SK-N-SH treated with all-trans-retinoic acid at 6 μM for 48 hours (cell line): ENCODE results near the gene DNAAF3.

Experiments
- ATAC-seq: fragments of 200-7000 bp; cut with Tn5 transposase; 3 replicates; pipeline ENCODE4 v1.9.1; 2020; ENCODE audit warnings: mild to moderate bottlenecking, moderate library complexity
- ARNTL ChIP-seq: fragments of 450-650 bp; formaldehyde crosslinking; IDR thresholded peaks from 2 replicates; pipeline ENCODE4 v1.5.0; 2020; ENCODE audit warnings: low read depth, mild to moderate bottlenecking, moderate library complexity, borderline replicate concordance
- BACH2 ChIP-seq: fragments of 250-450 bp; sonication (Bioruptor Pico); IDR thresholded peaks from 2 replicates; pipeline ENCODE4 v1.9.0; 2021; ENCODE audit warnings: mild to moderate bottlenecking, borderline replicate concordance
- CSDC2 ChIP-seq: fragments of 250-450 bp; sonication (Bioruptor Pico); IDR thresholded peaks from 2 replicates; pipeline ENCODE4 v1.5.0; 2020; ENCODE audit warnings: mild to moderate bottlenecking, moderate library complexity
- ESRRG ChIP-seq: fragments of 250-450 bp; sonication (Bioruptor Pico); IDR thresholded peaks from 2 replicates; pipeline ENCODE4 v1.6.1; 2021; ENCODE audit warnings: mild to moderate bottlenecking
- GLIS3 ChIP-seq: fragments of 250-450 bp; sonication (Bioruptor Pico); IDR thresholded peaks from 2 replicates; pipeline ENCODE4 v1.5.0; 2020; ENCODE audit warnings: mild to moderate bottlenecking, moderate library complexity
- ISL1 ChIP-seq: fragments of 250-450 bp; sonication (Bioruptor Pico); IDR thresholded peaks from 2 replicates; pipeline ENCODE4 v2.1.2; 2022; ENCODE audit warnings: mild to moderate bottlenecking, moderate library complexity
- OSR1 ChIP-seq: fragments of 250-450 bp; sonication (Bioruptor Pico); IDR thresholded peaks from 2 replicates; pipeline ENCODE4 v1.8.0; 2022; ENCODE audit warnings: moderate library complexity, mild to moderate bottlenecking, inconsistent platforms
- PPARA ChIP-seq: fragments of 250-450 bp; sonication (Bioruptor Pico); IDR thresholded peaks from 2 replicates; pipeline ENCODE4 v1.5.0; 2020; ENCODE audit warnings: mild to moderate bottlenecking, borderline replicate concordance
- RARB ChIP-seq: fragments of 250-450 bp; sonication (Bioruptor Pico); IDR thresholded peaks from 2 replicates; pipeline ENCODE4 v1.8.0; 2021; ENCODE audit warnings: mild to moderate bottlenecking, moderate library complexity
- SNAI2 ChIP-seq: fragments of 250-450 bp; sonication (Bioruptor Pico); IDR thresholded peaks from 2 replicates; pipeline ENCODE4 v1.5.0; 2020; ENCODE audit warnings: mild to moderate bottlenecking, moderate library complexity
- TOX ChIP-seq: fragments of 250-450 bp; sonication (Bioruptor Pico); IDR thresholded peaks from 2 replicates; pipeline ENCODE4 v1.8.0; 2021; ENCODE audit warnings: mild to moderate bottlenecking, moderate library complexity, borderline replicate concordance
- ZC3H10 ChIP-seq: fragments of 250-450 bp; sonication (Bioruptor Pico); IDR thresholded peaks from 2 replicates; pipeline ENCODE4 v1.5.1; 2021; ENCODE audit warnings: mild to moderate bottlenecking, moderate library complexity
- ZFP3 ChIP-seq: fragments of 250-450 bp; sonication (Bioruptor Pico); IDR thresholded peaks from 2 replicates; pipeline ENCODE4 v1.5.0; 2020; ENCODE audit warnings: mild to moderate bottlenecking, moderate library complexity
- ZFP30 ChIP-seq: fragments of 450-650 bp; formaldehyde crosslinking; IDR thresholded peaks from 2 replicates; pipeline ENCODE4 v1.5.0; 2022; ENCODE audit warnings: mild to moderate bottlenecking, moderate library complexity
- ZNF565 ChIP-seq: fragments of 450-650 bp; formaldehyde crosslinking; conservative IDR thresholded peaks from 2 replicates; pipeline ENCODE4 v1.5.0; 2020; ENCODE audit warnings: low read depth, mild to moderate bottlenecking, moderate library complexity
- ZNF70 ChIP-seq: fragments of 450-650 bp; formaldehyde crosslinking; IDR thresholded peaks from 2 replicates; pipeline ENCODE4 v1.5.0; 2020; ENCODE audit warnings: mild to moderate bottlenecking, moderate library complexity
- ZNF8 ChIP-seq: fragments of 450-650 bp; formaldehyde crosslinking; IDR thresholded peaks from 2 replicates; pipeline ENCODE4 v1.5.0; 2020; ENCODE audit warnings: mild to moderate bottlenecking, moderate library complexity
- TF ChIP-seq, protein P1 (sequence below): fragments of 250-450 bp; sonication (Bioruptor Pico); IDR thresholded peaks from 2 replicates; pipeline ENCODE4 v1.5.1; 2021; ENCODE audit warnings: mild to moderate bottlenecking, moderate library complexity
- TF ChIP-seq, protein P2 (sequence below): fragments of 250-450 bp; sonication (Bioruptor Pico); IDR thresholded peaks from 2 replicates; pipeline ENCODE4 v1.8.0; 2021; ENCODE audit warnings: low read depth, mild to moderate bottlenecking, moderate library complexity, borderline replicate concordance
- TF ChIP-seq, protein P3 (sequence below): fragments of 250-450 bp; sonication (Bioruptor Pico); IDR thresholded peaks from 2 replicates; pipeline ENCODE4 v1.5.0; 2020; ENCODE audit warnings: mild to moderate bottlenecking, moderate library complexity
- TF ChIP-seq, protein P4 (sequence below): fragments of 250-450 bp; sonication (Bioruptor Pico); IDR thresholded peaks from 2 replicates; pipeline ENCODE4 v1.8.0; 2020; ENCODE audit warnings: mild to moderate bottlenecking, moderate library complexity, borderline replicate concordance
- TF ChIP-seq, protein P5 (sequence below): fragments of 250-450 bp; sonication (Bioruptor Pico); IDR thresholded peaks from 2 replicates; pipeline ENCODE4 v1.5.1; 2020; ENCODE audit warnings: low read depth, mild to moderate bottlenecking, moderate library complexity

DNAAF3 gene

DNA sequence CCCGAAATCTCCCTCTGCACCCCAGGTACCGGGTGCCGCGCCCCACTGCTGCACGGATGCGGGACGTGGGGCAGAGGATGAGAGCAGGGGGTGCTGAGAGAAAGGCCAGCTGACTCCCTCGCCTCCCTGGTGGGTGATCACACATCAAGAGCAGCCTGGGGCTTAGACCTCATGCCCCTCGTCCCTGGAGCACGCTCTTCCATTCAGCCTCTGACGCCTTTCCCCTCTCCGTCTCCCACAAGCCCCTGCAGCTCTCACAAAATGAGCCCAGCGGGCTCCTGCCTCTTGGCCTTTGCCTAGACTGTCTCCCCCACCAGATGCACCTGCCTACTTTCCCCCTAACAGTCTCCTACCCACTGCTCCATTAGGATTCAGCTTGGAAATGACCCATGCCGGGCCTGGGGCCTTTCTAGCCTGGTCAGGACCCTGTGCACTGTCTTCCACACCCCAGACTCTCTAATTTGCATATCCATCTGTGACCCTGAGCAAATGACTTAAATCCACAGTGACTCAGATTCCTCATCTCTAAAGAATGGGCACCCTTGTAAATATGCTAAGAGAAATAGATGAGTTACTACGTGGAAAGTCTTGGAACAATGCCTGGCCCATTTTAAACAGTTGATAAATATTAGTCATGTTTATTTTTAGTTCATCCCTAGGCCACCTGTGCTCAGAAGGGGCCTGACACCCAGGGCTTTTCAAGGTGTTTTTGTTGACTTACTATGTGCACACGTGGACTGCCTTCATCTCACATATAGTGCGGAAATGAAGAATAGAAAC lies 43.5 kb upstream of the DNAAF3 start:
- ATAC-seq, result peak; percentile 69
- TF ChIP-seq TOX, result no peak
- TF ChIP-seq, protein P1, sequence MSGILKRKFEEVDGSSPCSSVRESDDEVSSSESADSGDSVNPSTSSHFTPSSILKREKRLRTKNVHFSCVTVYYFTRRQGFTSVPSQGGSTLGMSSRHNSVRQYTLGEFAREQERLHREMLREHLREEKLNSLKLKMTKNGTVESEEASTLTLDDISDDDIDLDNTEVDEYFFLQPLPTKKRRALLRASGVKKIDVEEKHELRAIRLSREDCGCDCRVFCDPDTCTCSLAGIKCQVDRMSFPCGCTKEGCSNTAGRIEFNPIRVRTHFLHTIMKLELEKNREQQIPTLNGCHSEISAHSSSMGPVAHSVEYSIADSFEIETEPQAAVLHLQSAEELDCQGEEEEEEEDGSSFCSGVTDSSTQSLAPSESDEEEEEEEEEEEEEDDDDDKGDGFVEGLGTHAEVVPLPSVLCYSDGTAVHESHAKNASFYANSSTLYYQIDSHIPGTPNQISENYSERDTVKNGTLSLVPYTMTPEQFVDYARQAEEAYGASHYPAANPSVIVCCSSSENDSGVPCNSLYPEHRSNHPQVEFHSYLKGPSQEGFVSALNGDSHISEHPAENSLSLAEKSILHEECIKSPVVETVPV (CRISPR knock-in tag), result no peak
- TF ChIP-seq ZNF565 (CRISPR knock-in tag), result no peak
- TF ChIP-seq ISL1, result peak; percentile 30; the same call in 1 of the 2 replicates

DNA sequence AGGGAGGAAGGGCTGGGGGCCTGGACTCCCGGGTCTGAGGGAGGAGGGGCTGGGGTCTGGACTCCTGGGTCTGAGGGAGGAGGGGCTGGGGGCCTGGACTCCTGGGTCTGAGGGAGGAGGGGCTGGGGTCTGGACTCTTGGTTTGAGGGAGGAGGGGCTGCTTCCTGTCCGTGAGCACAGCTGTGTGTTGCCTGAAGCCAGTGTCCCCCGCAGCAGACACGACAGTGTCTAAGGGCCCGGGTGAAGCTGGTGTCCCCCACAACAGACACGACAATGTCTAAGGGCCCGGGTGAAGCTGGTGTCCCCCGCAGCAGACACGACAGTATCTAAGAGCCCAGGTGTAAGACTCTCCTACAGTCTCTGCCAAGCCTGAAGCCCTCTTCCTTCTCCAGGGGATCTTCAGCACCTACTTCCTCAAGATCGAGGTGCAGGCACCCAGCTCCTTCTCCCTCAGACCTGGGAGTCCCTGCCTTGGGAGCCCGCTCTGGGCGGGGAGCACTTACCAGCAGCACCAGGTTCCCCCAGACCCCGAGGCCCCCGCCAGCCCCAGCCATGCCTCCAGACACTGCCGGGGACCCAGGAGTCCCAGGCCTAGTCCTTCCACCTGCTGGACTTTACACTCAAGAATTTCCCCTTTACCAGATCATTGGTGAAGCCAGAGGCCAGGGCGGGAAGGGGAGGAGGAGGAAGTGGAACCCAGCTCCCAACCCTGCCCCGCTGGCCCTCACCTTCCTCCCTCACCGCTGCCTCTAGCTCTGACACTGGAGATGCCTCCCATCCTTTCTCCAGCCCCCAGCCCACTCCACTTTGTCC lies 42.7 kb upstream of the DNAAF3 start, which contains the start of gene PTPRH:
PTPRH (minus strand) TSS at position 622 of the 813 bp plus-strand sequence; CDS start at position 554, 68 bp downstream.
- TF ChIP-seq GLIS3 (CRISPR knock-in tag) (no peak), ARNTL (CRISPR knock-in tag) (no peak), SNAI2 (no peak), PPARA (no peak), ZFP3 (CRISPR knock-in tag) (no peak), ZC3H10 (CRISPR knock-in tag) (no peak), ZFP30 (CRISPR knock-in tag) (no peak), ZNF8 (CRISPR knock-in tag) (no peak), OSR1 (CRISPR knock-in tag) (no peak), TOX (no peak), BACH2 (CRISPR knock-in tag) (no peak), CSDC2 (CRISPR knock-in tag) (no peak), ISL1 (no peak), ZNF70 (no peak), ESRRG (CRISPR knock-in tag) (no peak), RARB (CRISPR knock-in tag) (no peak)
- TF ChIP-seq, protein P2, sequence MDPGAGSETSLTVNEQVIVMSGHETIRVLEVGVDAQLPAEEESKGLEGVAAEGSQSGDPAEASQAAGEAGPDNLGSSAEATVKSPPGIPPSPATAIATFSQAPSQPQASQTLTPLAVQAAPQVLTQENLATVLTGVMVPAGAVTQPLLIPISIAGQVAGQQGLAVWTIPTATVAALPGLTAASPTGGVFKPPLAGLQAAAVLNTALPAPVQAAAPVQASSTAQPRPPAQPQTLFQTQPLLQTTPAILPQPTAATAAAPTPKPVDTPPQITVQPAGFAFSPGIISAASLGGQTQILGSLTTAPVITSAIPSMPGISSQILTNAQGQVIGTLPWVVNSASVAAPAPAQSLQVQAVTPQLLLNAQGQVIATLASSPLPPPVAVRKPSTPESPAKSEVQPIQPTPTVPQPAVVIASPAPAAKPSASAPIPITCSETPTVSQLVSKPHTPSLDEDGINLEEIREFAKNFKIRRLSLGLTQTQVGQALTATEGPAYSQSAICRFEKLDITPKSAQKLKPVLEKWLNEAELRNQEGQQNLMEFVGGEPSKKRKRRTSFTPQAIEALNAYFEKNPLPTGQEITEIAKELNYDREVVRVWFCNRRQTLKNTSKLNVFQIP, result no peak
- TF ChIP-seq, protein P3, sequence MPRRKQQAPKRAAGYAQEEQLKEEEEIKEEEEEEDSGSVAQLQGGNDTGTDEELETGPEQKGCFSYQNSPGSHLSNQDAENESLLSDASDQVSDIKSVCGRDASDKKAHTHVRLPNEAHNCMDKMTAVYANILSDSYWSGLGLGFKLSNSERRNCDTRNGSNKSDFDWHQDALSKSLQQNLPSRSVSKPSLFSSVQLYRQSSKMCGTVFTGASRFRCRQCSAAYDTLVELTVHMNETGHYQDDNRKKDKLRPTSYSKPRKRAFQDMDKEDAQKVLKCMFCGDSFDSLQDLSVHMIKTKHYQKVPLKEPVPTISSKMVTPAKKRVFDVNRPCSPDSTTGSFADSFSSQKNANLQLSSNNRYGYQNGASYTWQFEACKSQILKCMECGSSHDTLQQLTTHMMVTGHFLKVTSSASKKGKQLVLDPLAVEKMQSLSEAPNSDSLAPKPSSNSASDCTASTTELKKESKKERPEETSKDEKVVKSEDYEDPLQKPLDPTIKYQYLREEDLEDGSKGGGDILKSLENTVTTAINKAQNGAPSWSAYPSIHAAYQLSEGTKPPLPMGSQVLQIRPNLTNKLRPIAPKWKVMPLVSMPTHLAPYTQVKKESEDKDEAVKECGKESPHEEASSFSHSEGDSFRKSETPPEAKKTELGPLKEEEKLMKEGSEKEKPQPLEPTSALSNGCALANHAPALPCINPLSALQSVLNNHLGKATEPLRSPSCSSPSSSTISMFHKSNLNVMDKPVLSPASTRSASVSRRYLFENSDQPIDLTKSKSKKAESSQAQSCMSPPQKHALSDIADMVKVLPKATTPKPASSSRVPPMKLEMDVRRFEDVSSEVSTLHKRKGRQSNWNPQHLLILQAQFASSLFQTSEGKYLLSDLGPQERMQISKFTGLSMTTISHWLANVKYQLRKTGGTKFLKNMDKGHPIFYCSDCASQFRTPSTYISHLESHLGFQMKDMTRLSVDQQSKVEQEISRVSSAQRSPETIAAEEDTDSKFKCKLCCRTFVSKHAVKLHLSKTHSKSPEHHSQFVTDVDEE (CRISPR knock-in tag), result no peak
- TF ChIP-seq, protein P4, sequence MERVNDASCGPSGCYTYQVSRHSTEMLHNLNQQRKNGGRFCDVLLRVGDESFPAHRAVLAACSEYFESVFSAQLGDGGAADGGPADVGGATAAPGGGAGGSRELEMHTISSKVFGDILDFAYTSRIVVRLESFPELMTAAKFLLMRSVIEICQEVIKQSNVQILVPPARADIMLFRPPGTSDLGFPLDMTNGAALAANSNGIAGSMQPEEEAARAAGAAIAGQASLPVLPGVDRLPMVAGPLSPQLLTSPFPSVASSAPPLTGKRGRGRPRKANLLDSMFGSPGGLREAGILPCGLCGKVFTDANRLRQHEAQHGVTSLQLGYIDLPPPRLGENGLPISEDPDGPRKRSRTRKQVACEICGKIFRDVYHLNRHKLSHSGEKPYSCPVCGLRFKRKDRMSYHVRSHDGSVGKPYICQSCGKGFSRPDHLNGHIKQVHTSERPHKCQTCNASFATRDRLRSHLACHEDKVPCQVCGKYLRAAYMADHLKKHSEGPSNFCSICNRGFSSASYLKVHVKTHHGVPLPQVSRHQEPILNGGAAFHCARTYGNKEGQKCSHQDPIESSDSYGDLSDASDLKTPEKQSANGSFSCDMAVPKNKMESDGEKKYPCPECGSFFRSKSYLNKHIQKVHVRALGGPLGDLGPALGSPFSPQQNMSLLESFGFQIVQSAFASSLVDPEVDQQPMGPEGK (CRISPR knock-in tag), result no peak
- TF ChIP-seq, protein P5, sequence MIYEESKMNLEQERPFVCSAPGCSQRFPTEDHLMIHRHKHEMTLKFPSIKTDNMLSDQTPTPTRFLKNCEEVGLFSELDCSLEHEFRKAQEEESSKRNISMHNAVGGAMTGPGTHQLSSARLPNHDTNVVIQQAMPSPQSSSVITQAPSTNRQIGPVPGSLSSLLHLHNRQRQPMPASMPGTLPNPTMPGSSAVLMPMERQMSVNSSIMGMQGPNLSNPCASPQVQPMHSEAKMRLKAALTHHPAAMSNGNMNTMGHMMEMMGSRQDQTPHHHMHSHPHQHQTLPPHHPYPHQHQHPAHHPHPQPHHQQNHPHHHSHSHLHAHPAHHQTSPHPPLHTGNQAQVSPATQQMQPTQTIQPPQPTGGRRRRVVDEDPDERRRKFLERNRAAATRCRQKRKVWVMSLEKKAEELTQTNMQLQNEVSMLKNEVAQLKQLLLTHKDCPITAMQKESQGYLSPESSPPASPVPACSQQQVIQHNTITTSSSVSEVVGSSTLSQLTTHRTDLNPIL (CRISPR knock-in tag), result no peak
- no peak for ATAC-seq
